ENCODE data around the gene RBBP8NL.

RBBP8NL gene

DNA sequence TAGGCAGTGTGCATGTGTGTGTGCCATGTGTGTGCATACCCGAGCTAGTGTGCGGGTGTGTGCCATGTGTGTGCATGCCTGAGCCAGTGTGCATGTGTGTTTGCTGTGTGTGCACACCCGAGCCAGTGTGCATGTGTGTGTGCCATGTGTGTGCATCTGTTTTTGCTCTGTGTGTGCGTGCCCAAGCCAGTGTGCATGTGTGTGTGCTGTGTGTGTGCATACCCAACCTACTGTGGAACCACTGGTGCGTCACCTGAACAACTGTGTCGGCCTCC lies 5.7 kb downstream of the RBBP8NL start:
- Histone ChIP-seq H3K4me1 (ENCODE audit: control insufficient read depth, insufficient read depth, low read length, poor library complexity, severe bottlenecking) (no peaks in the 10 kb centered on the region), H3K9me3 (ENCODE audit: control insufficient read depth, low read length) (no peaks in the 10 kb centered on the region), H3K27me3 (replicated peaks; ENCODE audit: control insufficient read depth, insufficient read depth, low read length, poor library complexity, severe bottlenecking) (no peaks in the 10 kb centered on the region), H3K4me3 (ENCODE audit: insufficient read depth, low read depth, low read length, poor library complexity, severe bottlenecking) (no peak overlapping the region), H3K27ac (ENCODE audit: insufficient read depth, low read length, poor library complexity, severe bottlenecking) (no peak overlapping the region), H3K36me3 (ENCODE audit: control insufficient read depth, insufficient read depth, low read length) (no peaks in the 10 kb centered on the region)
- no peak for DNase-seq

DNA sequence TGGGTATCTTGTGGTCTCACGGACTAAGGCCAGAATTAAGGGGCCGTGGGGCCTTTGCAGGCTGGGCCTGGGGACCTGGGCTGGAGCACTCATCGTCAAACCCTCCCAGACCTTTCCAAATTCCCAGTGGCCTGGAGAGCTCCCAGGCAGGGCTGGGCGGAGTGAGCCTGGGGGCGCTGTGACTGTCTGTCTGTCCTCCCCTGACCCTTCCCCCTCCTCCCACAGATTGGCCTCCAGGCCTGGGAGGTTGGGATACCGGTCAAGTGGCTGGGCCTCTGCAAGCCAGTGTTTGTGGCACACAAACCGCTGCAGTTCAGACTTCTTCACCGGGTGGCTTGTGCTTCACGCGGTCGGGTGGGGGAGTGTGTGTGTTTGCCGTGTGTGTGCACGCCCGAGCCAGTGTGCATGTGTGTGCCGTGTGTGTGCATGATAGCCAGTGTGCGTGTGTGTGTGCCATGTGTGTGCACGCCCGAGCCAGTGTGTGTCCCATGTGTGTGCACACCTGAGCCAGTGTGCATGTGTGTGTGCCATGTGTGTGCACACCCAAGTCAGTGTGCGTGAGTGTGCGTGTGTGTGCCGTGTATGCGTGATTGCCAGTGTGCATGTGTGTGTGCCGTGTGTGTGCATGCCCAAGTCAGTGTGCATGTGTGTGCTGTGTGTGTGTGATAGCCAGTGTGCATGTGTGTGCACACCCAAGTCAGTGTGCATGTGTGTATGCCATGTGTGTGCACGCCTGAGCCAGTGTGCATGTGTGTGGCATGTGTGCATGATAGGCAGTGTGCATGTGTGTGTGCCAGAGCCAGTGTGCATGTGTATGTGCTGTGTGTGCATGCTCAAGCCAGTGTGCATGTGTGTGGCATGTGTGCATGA lies 6.3 kb downstream of the RBBP8NL start:
- Histone ChIP-seq H3K27ac (ENCODE audit: insufficient read depth, low read length, poor library complexity, severe bottlenecking) (no peak overlapping the region), H3K36me3 (ENCODE audit: control insufficient read depth, insufficient read depth, low read length) (no peaks in the 10 kb centered on the region), H3K9me3 (ENCODE audit: control insufficient read depth, low read length) (no peaks in the 10 kb centered on the region), H3K27me3 (replicated peaks; ENCODE audit: control insufficient read depth, insufficient read depth, low read length, poor library complexity, severe bottlenecking) (no peaks in the 10 kb centered on the region), H3K4me3 (ENCODE audit: insufficient read depth, low read depth, low read length, poor library complexity, severe bottlenecking) (no peak overlapping the region), H3K4me1 (ENCODE audit: control insufficient read depth, insufficient read depth, low read length, poor library complexity, severe bottlenecking) (no peaks in the 10 kb centered on the region)
- DNase-seq, result no peak

DNA sequence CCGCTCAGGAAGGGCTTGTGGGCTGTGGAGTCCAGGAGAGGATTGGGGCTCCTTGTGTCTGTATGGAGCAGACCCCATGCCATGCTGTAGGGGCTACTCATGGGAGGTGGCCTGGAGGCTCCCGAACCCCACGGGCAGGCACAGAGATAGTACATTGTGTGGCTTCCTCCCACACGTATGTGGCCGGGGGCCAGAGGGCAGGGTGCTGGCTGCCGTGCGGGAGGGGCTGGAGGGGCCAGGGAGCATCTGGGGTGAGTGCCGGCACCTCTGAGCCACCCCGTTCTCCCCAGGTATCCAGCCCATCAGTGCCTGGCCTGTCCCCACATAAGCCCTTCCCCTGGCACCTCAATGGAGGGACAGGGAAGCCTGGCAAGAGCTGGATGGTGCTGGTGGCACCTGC lies 7.6 kb downstream of the RBBP8NL start:
- no peak overlapping the region for H3K27ac ChIP-seq (ENCODE audit: insufficient read depth, low read length, poor library complexity, severe bottlenecking)
- H3K4me1 ChIP-seq (ENCODE audit: control insufficient read depth, insufficient read depth, low read length, poor library complexity, severe bottlenecking), result no peaks in the 10 kb centered on the region
- H3K9me3 ChIP-seq (ENCODE audit: control insufficient read depth, low read length), result no peaks in the 10 kb centered on the region
- DNase-seq, result no peak
- no peak overlapping the region for H3K4me3 ChIP-seq (ENCODE audit: insufficient read depth, low read depth, low read length, poor library complexity, severe bottlenecking)
- no peaks in the 10 kb centered on the region for H3K36me3 ChIP-seq (ENCODE audit: control insufficient read depth, insufficient read depth, low read length)
- no peaks in the 10 kb centered on the region for H3K27me3 ChIP-seq (replicated peaks; ENCODE audit: control insufficient read depth, insufficient read depth, low read length, poor library complexity, severe bottlenecking)

DNA sequence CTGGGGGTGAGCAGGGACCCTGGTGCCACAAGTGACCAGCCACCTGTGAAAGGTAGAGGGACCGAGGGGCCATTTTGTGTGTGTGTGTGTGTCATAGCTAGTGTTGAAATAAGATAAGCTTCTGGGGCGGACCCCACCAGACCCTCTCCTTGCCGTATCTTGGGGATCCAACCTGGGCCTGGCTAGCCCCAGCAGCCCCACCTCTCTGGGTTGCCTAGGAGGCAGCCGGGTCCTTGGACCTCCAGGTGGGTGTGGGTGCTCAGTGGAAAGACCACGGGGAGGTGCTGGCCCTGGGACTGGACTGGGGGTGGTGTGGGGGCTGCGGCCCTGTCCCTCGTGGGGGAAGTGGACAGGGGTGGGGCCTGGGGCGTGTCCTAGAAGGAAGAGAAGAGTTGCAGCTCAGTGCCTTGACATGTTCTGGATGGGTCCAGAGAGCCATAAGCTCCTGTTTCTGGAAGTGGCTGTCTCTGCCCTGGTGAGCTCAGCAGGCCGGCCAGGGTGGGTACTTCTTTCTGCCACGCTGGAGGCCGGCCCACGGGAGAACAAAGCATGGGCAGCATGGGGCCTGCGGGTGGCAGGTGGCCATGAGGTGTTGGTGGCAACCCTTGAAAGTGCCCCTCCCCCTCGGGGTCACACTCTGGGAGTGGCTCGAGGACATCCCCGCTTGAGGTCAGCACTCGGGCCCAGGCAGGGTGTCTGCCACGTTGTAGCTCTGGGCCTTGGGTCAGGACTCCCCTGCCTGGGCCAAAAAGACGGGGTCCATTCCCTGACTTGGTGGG lies 8.4 kb downstream of the RBBP8NL start:
- H3K9me3 ChIP-seq (ENCODE audit: control insufficient read depth, low read length), result no peaks in the 10 kb centered on the region
- H3K27ac ChIP-seq (ENCODE audit: insufficient read depth, low read length, poor library complexity, severe bottlenecking), result no peak overlapping the region
- H3K4me1 ChIP-seq (ENCODE audit: control insufficient read depth, insufficient read depth, low read length, poor library complexity, severe bottlenecking), result no peaks in the 10 kb centered on the region
- no peak overlapping the region for H3K4me3 ChIP-seq (ENCODE audit: insufficient read depth, low read depth, low read length, poor library complexity, severe bottlenecking)
- no peak for DNase-seq
- H3K27me3 ChIP-seq (replicated peaks; ENCODE audit: control insufficient read depth, insufficient read depth, low read length, poor library complexity, severe bottlenecking), result no peaks in the 10 kb centered on the region
- no peaks in the 10 kb centered on the region for H3K36me3 ChIP-seq (ENCODE audit: control insufficient read depth, insufficient read depth, low read length)

DNA sequence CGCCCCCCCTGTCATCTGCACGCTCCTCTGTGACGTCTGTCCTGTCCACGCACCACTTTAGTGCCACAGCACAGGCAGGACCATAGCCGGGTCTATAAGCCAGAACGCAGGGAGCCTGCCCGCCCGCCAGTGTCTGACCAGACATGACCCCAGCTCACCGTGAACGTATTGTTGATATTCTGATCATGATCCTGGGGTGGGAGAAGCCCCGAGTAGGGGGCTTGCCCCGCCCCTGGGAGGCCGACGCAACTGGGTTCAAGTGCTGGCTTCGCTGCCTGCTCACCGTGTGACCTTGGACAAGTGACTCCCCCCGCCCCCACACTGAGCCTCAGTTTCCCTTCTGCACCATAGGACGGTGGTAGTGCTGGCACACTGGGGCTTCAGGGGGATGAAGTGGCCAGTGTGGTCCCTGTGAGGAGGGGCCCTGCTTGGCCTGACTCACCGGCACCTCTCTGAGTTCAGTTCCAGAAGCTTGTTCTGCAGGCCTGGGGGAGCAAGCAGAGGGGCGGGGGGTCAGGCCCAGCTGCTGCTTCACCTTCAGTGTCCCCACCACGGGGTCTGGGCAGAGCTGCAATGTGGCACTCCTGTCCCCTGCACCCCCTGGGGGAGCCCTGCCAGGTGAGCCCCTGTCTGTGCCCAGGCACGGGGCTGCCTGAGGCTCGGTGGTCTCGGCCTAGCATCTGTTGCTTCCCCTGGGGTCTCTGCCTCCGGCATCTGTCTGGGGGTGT lies 9.2 kb downstream of the RBBP8NL start:
- Histone ChIP-seq H3K36me3 (ENCODE audit: control insufficient read depth, insufficient read depth, low read length) (no peaks in the 10 kb centered on the region), H3K4me3 (ENCODE audit: insufficient read depth, low read depth, low read length, poor library complexity, severe bottlenecking) (no peak overlapping the region), H3K9me3 (ENCODE audit: control insufficient read depth, low read length) (no peaks in the 10 kb centered on the region), H3K4me1 (ENCODE audit: control insufficient read depth, insufficient read depth, low read length, poor library complexity, severe bottlenecking) (no peaks in the 10 kb centered on the region), H3K27me3 (replicated peaks; ENCODE audit: control insufficient read depth, insufficient read depth, low read length, poor library complexity, severe bottlenecking) (no peaks in the 10 kb centered on the region), H3K27ac (ENCODE audit: insufficient read depth, low read length, poor library complexity, severe bottlenecking) (no peak overlapping the region)
- DNase-seq, result no peak

DNA sequence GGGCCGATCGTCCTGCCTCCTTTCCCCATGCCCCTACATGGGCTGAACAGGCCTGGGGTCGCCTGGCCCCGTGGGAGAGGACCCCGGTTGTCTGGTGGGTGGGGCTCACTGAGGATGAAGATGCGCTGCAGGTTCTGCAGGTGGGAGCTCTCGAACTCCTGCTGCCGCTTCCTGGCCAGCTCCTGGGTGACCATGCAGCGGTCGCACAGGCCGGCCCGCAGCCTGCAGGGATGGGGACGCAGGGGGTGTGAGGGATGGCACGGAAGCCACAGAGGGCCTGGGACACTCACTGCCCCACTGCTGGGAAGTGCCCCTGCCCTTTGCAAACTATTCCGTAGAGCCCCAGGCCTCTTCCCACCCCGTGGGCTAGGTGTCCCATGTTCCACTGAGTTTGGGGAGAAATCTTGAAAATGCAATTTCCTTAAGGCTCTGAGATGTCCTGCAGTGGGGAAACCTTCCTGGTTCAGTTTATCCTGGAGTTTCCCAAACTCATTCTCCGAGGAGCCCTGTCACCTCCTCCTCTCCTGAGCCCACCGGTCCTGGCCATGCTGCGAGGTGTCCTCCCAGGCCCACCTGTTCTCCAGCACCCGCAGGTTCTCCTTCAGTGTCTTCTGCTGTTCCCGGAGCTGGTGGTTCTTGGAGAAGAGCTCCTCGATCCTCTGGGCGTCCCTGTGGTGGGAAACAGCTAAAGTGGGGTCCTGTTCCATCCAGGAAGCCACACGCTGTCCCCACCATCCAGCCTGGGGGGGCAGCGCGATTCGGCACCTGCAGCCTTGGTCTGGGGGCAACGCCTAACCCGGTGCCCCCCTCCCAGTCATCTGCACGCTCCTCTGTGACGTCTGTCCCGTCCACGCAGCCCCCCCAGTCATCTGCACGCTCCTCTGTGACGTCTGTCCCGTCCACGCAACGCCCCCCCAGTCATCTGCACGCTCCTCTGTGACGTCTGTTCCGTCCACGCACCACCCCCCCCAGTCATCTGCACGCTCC lies 10.4 kb downstream of the RBBP8NL start:
- DNase-seq, result no peak
- H3K36me3 ChIP-seq (ENCODE audit: control insufficient read depth, insufficient read depth, low read length), result no peaks in the 10 kb centered on the region
- H3K27ac ChIP-seq (ENCODE audit: insufficient read depth, low read length, poor library complexity, severe bottlenecking), result no peak overlapping the region
- no peaks in the 10 kb centered on the region for H3K4me1 ChIP-seq (ENCODE audit: control insufficient read depth, insufficient read depth, low read length, poor library complexity, severe bottlenecking)
- no peaks in the 10 kb centered on the region for H3K27me3 ChIP-seq (replicated peaks; ENCODE audit: control insufficient read depth, insufficient read depth, low read length, poor library complexity, severe bottlenecking)
- no peak overlapping the region for H3K4me3 ChIP-seq (ENCODE audit: insufficient read depth, low read depth, low read length, poor library complexity, severe bottlenecking)
- H3K9me3 ChIP-seq (ENCODE audit: control insufficient read depth, low read length), result no peaks in the 10 kb centered on the region

DNA sequence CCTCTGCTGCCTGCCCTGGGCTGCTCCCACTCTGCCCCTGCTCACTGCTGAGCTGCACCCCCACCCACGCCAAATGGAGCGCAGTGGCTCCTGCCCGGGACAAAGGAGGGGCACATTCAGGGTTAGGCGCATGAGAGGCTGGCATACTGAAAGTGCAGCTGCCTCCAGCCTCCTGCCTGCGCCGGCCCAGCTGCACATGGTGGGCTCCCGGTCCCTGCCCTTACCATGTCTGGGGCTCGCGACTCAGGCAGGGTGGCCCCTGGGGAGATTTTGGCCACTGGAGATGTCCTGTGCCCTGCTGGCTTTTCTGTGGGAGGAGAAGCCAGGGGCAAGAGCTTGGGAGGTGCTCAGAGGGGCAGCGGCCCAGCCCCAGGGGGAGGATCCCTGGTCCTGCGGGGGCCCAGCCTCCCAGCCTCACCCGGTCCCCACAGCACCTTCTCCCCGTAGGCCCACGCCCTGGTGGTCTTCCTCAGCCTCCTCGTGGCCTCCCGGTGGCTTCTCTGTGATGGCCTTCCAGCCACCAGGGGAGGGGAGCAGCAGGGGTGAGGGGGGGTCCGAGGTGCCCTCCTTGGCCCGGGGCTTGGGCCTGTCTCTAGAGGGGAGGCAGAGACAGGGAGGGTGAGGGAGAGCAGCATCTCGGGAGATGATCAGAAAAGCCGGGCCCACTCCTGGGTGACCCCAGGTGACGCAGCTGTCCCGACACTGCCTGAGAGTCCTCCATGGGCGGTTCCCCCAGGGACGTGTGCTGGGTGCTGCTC lies 11.8 kb downstream of the RBBP8NL start:
- no peak for DNase-seq
- no peaks in the 10 kb centered on the region for H3K9me3 ChIP-seq (ENCODE audit: control insufficient read depth, low read length)
- H3K27ac ChIP-seq (ENCODE audit: insufficient read depth, low read length, poor library complexity, severe bottlenecking), result no peak overlapping the region
- H3K4me3 ChIP-seq (ENCODE audit: insufficient read depth, low read depth, low read length, poor library complexity, severe bottlenecking), result no peak overlapping the region
- H3K27me3 ChIP-seq (replicated peaks; ENCODE audit: control insufficient read depth, insufficient read depth, low read length, poor library complexity, severe bottlenecking), result no peaks in the 10 kb centered on the region
- H3K36me3 ChIP-seq (ENCODE audit: control insufficient read depth, insufficient read depth, low read length), result no peaks in the 10 kb centered on the region
- peaks cover under 1% of the 10 kb centered on the region for H3K4me1 ChIP-seq (ENCODE audit: control insufficient read depth, insufficient read depth, low read length, poor library complexity, severe bottlenecking)

DNA sequence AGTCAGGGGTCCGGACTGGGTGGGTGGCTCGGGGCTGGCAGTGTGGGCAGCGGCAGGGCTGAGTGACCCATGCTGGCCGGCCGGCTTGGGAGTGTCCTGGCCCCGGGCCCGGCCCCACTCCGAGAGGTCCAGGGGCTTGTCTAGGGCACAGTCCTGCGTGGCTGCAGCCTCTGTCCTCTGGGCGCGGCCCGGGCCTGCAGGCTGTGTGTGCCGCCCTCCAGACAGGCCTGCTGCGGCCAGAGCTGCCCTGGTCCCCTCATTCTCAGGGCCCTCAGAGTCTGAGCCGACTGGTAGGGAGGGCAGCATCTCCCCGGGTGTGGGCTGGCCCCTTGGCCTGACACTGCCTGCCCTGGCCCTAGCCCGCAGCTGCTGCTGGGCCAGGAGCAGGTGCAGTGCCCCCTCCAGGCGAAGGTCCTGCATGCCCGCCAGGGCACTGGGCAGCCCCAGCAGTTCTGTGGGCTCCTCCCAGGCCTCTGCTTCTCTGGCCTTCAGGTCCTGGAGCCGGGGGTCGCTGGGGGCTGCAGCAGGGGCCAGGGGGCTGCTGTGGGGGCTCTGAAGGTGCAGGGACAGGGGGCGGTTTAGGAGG lies 13.3 kb downstream of the RBBP8NL start:
- DNase-seq, result no peak
- Histone ChIP-seq H3K27me3 (replicated peaks; ENCODE audit: control insufficient read depth, insufficient read depth, low read length, poor library complexity, severe bottlenecking) (no peaks in the 10 kb centered on the region), H3K27ac (ENCODE audit: insufficient read depth, low read length, poor library complexity, severe bottlenecking) (no peak overlapping the region), H3K4me1 (ENCODE audit: control insufficient read depth, insufficient read depth, low read length, poor library complexity, severe bottlenecking) (peaks cover 4% of the 10 kb centered on the region), H3K9me3 (ENCODE audit: control insufficient read depth, low read length) (no peaks in the 10 kb centered on the region), H3K4me3 (ENCODE audit: insufficient read depth, low read depth, low read length, poor library complexity, severe bottlenecking) (no peak overlapping the region), H3K36me3 (ENCODE audit: control insufficient read depth, insufficient read depth, low read length) (no peaks in the 10 kb centered on the region)
